Left ventricle myocardium inferior (tissue), 1 donor: ENCODE results near the gene HS6ST2. TPM values are rescaled to one million over a fixed set of nuclear protein-coding genes. Genes with fewer than 3 reads are reported as not detected.

Source experiments
- DNase-seq: peaks from one replicate; pipeline ENCODE4 v3.0.0-alpha.2; 2020
- H3K27ac ChIP-seq: fragments of 200-600 bp; replicated peaks from 2 replicates; pipeline ENCODE4 v1.8.0; 2021
- H3K27me3 ChIP-seq: fragments of 200-600 bp; 2 replicates; pipeline ENCODE4 v1.8.0; 2021; ENCODE audit warnings: low read depth
- H3K36me3 ChIP-seq: fragments of 200-600 bp; 2 replicates; pipeline ENCODE4 v1.8.0; 2021
- H3K4me1 ChIP-seq: fragments of 200-600 bp; 2 replicates; pipeline ENCODE4 v1.8.0; 2021
- H3K4me3 ChIP-seq: fragments of 200-600 bp; 2 replicates; pipeline ENCODE4 v1.8.0; 2021; ENCODE audit warnings: mild to moderate bottlenecking, moderate library complexity
- H3K9me3 ChIP-seq: fragments of 200-600 bp; replicated peaks from 2 replicates; pipeline ENCODE4 v1.8.0; 2021
- CTCF ChIP-seq: fragments of 200-600 bp; IDR thresholded peaks from 2 replicates; pipeline ENCODE4 v1.8.0; 2021; ENCODE audit warnings: antibody characterized with exemption, mild to moderate bottlenecking, borderline replicate concordance
- intact Hi-C: fragments of 100-400 bp; cut with micrococcal nuclease; formaldehyde crosslinking; loops from one replicate; pipeline ENCODE4 v1.11.0; 2022
- total RNA-seq: library from RNA; stranded (reverse); fragmentation: NEBNext Ultra II Directional; extraction: Animal tissue kit (Norgen Biotek cat#: 25700); gene quantifications from one replicate; pipeline ENCODE4 v1.2.1, GENCODE V29; 2021
- donor health status: DM: no; HTN: yes; CAD: no; lungs with severe emphysema.

The HS6ST2 gene
- total RNA-seq, 1 donor from 2014 or later, result 0.19 TPM

GRCh38 chrX:132858018-132858417 is 100.4 kb downstream of the HS6ST2 start:
- H3K4me3 ChIP-seq, result no peak overlapping the region
- DNase-seq, result no peak
- no peaks in the 10 kb centered on the region for H3K36me3 ChIP-seq
- intact Hi-C loops, result no loop called here
- no peak for TF ChIP-seq CTCF
- no peak overlapping the region for H3K27ac ChIP-seq
- H3K27me3 ChIP-seq, result no peaks in the 10 kb centered on the region
- no peaks in the 10 kb centered on the region for H3K9me3 ChIP-seq
- H3K4me1 ChIP-seq, result no peaks in the 10 kb centered on the region

- Histone ChIP-seq H3K27me3 (no peaks in the 10 kb centered on the region), H3K27ac (no peak overlapping the region), H3K9me3 (no peaks in the 10 kb centered on the region), H3K4me3 (no peak overlapping the region), H3K4me1 (no peaks in the 10 kb centered on the region), H3K36me3 (no peaks in the 10 kb centered on the region)
- no peak for TF ChIP-seq CTCF
- DNase-seq, result no peak
- intact Hi-C loops, result no loop called here
Measured at GRCh38 chrX:132855780-132856341, 102.6 kb downstream of the HS6ST2 start.

- H3K9me3 ChIP-seq, result no peaks in the 10 kb centered on the region
- H3K4me3 ChIP-seq, result no peak overlapping the region
- no peaks in the 10 kb centered on the region for H3K36me3 ChIP-seq
- no peaks in the 10 kb centered on the region for H3K27me3 ChIP-seq
- H3K27ac ChIP-seq, result no peak overlapping the region
- intact Hi-C loops, result no loop called here
- DNase-seq, result no peak
- no peak for TF ChIP-seq CTCF
- H3K4me1 ChIP-seq, result no peaks in the 10 kb centered on the region
Measured at GRCh38 chrX:132853040-132853439, 105.4 kb downstream of the HS6ST2 start.

GRCh38 chrX:132848296-132848970 is 110.0 kb downstream of the HS6ST2 start:
- H3K27ac ChIP-seq, result no peak overlapping the region
- no peaks in the 10 kb centered on the region for H3K9me3 ChIP-seq
- DNase-seq, result no peak
- no peaks in the 10 kb centered on the region for H3K4me1 ChIP-seq
- no peak for TF ChIP-seq CTCF
- H3K27me3 ChIP-seq, result no peaks in the 10 kb centered on the region
- no peaks in the 10 kb centered on the region for H3K36me3 ChIP-seq
- H3K4me3 ChIP-seq, result no peak overlapping the region
- intact Hi-C loops, result no loop called here

- Histone ChIP-seq H3K4me3 (no peak overlapping the region), H3K27me3 (no peaks in the 10 kb centered on the region), H3K9me3 (no peaks in the 10 kb centered on the region), H3K4me1 (no peaks in the 10 kb centered on the region), H3K27ac (no peak overlapping the region), H3K36me3 (no peaks in the 10 kb centered on the region)
- no peak for DNase-seq
- intact Hi-C loops, result no loop called here
- TF ChIP-seq CTCF, result no peak
Measured at GRCh38 chrX:132843363-132843762, 115.1 kb downstream of the HS6ST2 start.
